GM21825 (cell line): ENCODE measurements around the gene IL17RC.
"Not testable (repeated sequence)": the region's sequence is repeated elsewhere in the genome, so short reads cannot be mapped to it uniquely, and the experiment has no call there.

Experiments
- ATAC-seq: cut with Tn5 transposase; IDR thresholded peaks from one replicate; pipeline ENCODE4 v1.9.1; 2021; ENCODE audit warnings: mild to moderate bottlenecking, moderate library complexity; ENCODE audit not compliant: unreplicated experiment

Gene IL17RC, protein sequence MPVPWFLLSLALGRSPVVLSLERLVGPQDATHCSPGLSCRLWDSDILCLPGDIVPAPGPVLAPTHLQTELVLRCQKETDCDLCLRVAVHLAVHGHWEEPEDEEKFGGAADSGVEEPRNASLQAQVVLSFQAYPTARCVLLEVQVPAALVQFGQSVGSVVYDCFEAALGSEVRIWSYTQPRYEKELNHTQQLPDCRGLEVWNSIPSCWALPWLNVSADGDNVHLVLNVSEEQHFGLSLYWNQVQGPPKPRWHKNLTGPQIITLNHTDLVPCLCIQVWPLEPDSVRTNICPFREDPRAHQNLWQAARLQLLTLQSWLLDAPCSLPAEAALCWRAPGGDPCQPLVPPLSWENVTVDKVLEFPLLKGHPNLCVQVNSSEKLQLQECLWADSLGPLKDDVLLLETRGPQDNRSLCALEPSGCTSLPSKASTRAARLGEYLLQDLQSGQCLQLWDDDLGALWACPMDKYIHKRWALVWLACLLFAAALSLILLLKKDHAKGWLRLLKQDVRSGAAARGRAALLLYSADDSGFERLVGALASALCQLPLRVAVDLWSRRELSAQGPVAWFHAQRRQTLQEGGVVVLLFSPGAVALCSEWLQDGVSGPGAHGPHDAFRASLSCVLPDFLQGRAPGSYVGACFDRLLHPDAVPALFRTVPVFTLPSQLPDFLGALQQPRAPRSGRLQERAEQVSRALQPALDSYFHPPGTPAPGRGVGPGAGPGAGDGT

DNA sequence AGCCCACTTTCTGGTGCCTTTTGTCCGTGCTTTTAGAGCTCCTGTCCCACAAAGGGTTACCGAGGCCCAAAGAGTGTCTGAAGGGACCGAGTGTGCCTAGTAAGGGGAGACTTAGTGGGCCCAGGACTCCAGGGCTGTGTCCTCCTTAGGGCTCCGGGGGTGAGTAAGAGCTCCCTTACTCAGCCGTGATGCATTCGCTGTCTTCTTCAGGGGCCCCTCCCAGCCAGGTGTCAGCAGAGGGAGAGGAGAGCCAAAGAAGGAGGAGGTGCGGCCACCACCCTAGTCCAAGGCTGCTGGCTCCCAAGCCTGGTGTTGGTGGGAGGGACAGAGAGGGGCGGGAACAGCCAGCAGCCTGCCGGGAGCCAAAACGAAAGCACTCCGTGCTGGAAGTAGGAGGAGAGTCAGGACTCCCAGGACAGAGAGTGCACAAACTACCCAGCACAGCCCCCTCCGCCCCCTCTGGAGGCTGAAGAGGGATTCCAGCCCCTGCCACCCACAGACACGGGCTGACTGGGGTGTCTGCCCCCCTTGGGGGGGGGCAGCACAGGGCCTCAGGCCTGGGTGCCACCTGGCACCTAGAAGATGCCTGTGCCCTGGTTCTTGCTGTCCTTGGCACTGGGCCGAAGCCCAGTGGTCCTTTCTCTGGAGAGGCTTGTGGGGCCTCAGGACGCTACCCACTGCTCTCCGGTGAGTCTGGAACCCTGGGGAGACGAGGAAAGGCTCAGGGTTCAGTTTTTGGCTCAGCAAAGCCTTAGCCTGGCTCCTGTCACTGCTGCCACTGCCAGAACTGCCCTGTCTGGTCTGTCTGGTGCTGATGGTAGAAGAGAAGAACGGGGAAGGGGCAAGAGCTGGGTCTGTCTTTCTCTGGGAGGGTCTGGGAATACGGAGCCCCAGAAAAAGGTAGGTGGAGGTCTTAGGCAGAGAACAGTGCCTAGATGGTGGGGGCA lies at the start of gene IL17RC:
Gene IL17RC (plus strand): TSS at position 365 of the 947 bp plus-strand sequence. CDS start 218 bp downstream, at position 583.
- no peak for ATAC-seq

DNA sequence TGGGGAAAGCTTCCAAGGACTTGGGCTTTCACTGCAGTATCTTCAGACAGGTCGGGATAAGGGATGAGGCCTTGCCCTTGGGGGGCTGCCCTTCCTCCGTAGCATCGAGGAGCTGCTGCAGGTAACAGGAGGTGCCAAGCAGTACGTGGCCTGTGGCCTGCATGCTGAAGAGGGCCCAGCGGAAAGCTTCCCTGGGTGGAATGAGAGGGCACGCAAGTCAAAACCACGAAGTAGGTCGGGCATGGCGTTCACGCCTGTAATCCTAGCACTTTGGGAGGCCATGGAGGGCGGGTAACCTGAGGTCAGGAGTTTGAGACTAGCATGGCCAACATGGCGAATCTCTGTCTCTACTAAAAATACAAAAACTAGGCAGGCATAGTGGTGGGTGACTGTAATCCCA lies 49.8 kb upstream of the IL17RC start:
- ATAC-seq = no peak

DNA sequence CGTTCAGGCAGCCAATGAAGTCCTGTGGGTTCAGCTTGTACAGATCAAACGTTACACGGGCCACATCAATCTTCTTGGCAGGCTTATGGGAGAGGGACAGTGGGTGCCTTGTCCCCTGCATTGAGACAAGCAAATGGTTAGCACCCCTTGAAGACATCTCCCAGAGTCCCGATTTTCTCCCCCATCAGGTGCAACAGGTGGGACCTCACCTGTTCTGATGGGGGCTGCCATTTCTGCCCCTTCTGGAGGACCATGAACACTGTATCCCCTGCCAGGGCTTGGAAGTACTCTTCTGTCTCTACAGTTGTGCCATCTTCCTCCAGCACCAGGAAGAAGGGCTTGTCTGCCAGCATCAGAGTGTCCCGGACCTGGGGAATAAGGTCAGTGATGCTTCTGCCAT lies 46.9 kb upstream of the IL17RC start:
- no peak for ATAC-seq

DNA sequence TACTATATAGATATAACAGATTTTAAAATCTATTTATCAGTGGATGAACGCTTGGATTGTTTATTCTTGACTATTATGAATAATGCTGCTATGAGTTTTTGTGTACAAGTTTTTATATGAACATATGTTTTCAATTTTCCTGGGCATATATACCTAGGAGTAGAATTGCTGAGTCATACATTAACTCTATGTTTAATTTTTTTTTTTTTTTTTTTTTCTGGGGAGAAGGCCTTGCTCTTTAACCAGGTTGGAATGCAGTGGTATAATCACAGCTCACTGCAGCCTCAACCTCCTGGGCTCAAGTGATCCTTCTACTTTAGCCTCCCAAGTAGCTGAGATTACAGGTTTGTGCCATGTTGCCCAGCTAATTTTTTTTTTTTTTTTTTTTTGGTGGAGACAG lies 45.9 kb upstream of the IL17RC start:
- no peak for ATAC-seq

DNA sequence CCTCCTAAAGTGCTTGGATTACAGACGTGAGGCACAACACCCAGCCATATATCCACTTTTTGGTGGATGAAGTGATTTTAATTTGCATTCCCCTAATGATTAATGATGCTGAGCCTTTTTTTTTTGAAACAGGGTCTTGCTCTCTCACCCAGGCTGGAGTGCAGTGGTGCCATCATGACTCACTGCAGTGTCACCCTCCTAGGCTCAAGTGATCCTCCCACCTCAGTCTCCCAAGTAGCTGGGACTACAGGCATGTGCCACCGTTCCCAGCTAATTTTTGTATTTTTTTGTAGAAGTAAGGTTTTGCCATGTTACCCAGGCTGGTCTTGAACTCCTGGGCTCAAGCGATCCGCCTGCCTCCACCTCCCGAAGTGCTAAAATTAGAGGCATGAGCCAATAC lies 44.8 kb upstream of the IL17RC start:
- not testable (repeated sequence) for ATAC-seq

DNA sequence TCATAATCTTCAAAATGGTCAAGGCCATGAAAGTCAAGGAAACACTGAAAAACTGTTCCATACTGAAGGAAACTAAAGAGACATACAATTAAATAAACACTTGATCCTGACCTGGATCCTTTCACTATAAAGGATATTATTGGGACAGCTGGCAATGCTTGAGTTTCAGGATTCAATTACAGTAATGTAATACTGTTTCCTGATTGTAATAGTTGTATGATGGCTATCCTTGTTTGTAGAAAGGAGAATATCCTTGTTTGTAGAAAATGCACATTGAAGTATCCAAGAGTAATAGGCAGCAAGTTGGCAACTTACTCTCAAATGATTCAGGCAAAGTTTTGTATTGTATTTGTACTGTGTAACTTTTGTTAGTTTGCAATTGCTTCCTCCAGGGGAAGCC lies 41.5 kb upstream of the IL17RC start:
- ATAC-seq = no peak

DNA sequence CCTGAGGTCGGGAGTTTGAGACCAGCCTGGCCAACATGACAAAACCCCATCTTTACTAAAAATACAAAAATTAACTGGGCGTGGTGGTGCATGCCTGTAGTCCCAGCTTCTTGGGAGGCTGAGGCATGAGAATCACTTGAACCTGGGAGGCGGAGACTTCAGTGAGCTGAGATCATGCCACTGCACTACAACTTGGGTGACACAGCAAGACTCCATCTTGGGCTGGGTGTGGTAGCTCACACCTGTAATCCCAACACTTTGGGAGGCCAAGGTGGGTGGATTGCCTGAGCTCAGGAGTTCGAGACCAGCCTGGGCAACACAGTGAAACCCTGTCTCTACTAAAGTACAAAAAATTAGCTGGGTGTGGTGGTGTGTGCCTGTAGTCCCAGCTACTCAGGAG lies 40.6 kb upstream of the IL17RC start:
- not testable (repeated sequence) for ATAC-seq

DNA sequence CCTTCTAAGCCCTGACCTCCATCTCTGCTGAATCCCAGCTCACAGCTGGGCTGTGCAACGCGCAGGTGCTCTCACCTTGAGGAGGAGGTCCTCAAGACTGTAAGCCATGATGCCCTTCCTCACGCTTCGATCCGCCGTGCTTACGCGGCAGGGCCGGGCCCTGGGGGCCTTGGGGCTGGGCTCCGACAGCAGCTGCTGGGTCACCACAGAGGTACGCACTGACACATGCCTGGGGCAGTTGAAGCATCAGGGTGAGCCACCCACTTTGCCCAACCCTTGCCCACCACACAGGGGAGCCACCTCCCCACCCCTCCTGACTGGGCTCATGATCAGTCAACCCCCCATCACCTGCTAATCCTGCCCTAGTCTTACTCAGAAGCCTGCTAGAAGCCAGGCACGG lies 39.9 kb upstream of the IL17RC start:
- ATAC-seq = no peak

DNA sequence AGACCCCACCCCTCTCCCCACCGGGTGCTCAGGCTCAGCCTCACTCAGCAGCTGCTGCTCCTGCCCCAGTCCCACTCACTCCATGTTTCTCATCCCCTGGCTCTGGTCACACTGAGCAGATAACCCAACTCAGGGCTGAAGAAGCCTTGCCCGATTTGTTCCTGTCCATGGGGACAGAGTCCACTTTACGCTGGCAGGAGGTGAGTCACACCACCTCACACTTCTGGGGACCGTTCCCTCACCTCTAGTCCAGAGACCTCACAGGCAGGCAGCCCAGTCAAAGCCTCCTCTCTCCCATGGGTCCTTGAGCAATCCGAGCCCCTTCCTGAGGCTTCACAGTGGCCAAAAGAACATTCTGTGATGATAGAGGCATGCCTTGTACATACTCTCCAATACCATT lies 38.2 kb upstream of the IL17RC start:
- ATAC-seq = no peak

DNA sequence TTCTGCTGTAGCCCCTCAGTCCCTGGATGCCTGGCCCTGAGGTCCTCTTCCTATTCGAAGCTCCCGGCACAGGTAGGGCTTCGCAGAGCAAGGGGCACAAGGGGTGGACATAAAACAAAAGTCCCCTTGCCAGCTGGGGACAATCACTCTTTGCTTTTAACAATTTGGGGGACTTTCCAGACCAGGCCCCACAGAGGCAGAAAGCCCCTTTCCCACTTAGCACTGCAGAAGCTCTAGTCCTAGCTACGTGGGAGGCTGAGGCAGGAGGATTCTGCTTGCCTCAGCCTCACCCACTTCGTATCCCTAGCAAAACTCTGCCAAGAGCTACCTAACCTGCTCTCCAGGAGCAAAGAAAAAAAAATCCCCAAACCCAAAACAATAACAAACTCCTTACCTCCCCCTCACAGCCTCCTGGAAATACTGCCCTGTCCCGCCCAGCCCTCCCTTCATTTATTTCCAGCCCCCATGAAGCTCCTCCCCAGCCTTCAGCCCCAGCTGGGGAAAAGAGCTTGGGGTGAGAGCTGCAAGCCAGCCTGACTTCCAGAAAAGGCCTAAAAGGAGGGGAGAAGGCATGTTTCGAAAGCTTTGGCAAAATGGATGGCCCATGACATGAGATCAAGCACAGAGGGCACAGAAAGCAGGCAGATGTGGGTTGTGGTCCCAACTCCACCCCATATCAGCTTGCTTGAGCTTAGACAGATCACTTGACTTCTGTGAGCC lies 36.9 kb upstream of the IL17RC start, which contains the start of gene CIDEC:
Gene CIDEC (minus strand): TSS at position 424 of the 720 bp plus-strand sequence. CDS start 1,767 bp downstream, outside the sequence.
- no peak for ATAC-seq

DNA sequence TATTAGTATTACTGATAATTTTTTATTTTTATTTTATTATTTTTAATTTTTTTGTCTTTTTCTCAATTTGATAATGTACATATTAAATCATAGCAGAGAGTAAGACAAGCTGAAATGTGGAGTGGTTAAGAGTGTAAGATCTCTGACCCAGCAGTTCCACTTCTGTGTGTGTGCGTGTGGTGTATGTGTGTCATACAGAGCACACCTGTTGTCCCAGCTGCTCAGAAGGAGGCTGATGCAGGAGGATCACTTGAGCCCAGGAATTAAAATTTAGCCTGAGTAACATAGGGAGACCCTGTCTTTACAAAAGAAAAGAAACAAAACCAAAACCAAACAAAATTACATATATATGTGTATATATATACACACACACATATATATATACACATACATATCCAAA lies 35.5 kb upstream of the IL17RC start:
- ATAC-seq = no peak

DNA sequence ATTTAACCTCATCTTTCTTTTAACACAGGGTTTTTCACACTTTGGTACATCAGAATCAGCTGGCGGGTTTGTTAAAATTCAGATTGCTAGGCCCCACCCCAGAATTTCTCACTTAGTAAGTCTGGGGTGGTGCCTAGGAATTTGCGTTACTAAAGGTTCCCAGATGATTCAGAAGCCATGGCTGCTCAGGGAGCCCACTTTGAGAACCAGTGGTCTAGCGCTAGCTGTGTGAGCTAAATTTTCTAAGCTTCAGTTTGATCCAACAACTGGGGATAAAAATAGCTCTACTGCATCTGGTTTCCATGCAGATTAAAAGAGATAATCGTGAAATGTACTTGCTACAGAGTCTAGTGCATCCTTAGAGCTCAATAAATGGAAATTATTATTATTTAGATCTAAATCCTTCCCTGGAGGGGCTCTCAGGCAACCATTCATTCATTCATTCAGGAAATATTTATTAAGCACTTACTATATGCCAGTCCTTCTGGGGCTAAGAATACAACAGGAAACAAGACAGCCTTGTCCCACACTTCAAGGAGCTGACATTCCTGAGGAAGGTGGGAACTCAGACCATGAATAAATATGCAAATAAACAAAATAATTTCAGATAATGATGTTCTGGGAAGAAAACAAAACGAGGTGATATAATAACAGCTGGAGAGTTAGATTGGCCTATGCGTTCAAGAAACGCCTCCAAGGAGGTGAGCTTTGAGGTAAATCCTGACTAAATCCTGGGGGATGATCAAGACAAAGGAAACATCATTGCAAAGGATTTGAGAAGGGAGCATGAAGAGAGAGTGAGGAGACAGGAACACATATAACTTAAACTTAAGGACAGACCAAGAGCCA lies 33.0 kb upstream of the IL17RC start:
- no peak for ATAC-seq

DNA sequence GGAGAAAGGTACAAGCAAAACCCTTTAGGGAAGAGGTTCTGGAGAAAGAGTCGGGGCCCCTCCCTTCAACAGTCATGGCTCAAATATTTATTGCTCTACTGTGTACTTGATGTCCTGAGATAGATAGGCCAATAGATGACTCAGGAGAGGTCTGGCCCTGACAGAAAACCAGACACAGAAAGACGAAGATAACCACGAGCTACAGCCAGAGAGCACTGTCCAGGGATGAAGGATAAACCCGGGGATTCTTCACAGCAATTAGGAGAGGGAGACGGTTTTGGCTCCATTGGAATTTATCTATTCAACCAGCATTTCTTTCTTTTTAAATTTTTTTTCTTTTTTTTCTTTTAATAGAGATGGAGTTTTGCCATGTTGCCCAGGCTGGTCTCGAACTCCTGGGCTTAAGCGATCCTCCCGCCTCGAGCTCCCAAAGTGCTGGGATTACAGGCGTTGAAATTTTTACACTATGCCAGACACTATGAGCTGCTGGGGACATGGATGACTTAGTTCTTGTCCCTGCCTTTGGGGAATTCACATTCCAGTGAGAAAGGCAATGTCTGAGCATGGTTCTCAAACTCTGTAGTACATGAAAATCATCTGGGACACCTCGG lies 32.2 kb upstream of the IL17RC start:
- ATAC-seq = no peak

DNA sequence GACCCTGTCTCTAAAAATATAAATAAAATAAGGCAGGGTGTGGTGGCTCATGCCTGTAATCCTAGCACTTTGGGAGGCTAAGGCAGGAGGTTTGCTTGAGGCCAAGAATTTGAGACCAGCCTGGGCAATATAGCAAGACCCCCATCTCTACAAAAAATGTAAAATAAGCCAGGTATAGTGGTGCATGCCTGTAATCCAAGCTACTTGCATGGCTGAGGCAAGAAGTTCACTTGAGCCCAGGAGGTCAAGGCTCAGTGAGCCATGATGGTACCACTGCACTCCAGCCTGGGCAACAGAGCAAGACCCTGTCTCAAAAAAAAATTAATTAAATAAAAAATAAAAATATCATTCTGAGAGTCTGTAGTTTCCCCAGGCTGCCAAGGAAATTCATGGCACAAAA lies 30.6 kb upstream of the IL17RC start:
- no peak for ATAC-seq

DNA sequence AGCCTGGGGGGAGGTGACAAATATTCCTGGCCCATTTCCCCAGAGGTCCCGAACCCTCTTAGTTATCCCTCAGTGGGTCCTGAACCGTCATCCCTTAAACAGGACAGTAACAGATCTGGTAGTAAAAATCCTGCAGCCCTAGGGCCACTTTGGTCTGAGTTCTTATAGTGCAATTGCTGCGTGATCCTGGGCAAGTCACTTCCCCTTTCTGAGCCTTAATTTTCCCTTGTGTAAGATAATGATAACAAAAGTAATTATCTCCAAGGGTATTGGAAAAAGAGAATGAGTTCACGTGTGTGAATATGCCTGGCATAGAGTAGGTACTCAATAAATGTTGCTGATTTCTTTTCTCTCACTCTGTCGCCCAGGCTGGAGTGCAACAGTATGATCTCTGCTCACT lies 29.4 kb upstream of the IL17RC start:
- ATAC-seq = no peak

DNA sequence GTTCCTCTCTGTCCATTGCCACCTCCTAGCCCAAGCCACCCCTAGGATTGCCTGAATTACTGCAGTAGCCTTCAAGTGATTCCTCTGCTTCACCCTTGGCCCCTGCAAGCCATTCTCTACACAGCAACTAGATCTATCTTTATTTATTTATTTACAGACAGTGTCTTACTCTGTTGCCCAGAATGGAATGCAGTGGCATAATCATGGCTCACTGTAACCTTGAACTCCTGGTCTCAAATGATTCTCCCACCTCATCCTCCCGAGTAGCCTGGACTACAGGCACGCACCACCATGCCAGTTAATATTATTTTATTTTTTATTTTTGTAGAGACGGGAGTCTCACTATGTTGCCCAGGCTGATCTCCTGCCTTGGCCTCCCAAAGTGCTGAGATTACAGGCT lies 28.4 kb upstream of the IL17RC start:
- ATAC-seq = no peak

DNA sequence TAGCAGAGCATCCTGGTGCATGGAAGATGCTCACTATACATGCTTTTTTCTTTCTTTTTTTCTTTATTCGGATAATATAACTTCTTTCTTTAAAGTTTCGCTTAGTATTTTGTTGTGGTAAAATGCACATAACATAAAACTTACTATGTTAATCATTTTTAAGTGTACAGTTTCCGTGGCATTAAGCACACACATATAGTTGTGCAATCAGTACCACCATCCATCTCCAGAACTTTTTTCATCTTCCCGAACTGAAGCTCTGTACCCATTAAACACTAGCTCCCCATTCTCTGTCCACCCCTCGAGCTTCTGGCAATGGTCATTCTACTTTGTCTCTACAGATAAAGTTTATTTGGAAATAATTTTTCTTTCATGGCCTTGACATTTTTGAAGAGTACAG lies 27.5 kb upstream of the IL17RC start:
- no peak for ATAC-seq

DNA sequence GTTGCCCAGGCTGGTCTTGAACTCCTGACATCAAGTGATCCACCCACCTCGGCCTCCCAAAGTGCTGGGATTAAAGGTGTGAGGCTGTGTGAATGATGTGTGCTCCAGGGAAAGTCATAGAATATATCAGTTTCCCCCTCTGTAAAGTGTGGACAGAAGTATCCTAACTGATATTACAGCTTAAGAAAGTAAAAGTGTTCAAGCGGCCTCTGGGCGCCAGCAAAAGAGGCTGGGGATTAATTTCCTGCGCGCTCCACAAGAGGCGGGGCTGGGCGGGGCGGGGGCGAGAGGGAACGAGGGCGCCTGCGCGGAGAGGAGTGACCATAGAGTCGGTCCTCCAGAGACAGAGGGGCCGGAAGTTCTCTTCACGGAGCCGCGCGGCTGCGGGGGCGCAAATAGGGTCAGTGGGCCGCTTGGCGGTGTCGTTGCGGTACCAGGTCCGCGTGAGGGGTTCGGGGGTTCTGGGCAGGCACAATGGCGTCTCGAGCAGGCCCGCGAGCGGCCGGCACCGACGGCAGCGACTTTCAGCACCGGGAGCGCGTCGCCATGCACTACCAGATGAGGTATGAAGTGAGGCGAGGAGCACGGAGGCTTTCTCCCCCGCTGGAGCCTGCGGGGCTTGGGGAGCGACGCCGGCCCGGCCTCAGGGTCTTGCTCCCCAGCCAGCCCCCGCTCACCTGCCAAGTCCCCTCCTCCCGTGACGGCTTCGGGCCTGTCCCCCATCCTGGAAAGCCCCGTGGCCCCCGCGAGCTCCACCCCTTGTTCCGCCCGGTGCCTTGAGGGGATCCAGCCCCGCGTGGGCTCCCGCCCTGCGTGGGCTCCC lies 26.4 kb upstream of the IL17RC start, which contains the start of gene JAGN1:
Gene JAGN1 (plus strand): TSS at position 362 of the 823 bp plus-strand sequence. CDS start 113 bp downstream, at position 475.
- ATAC-seq = peak; percentile 80
